Stimulated activated naive CD4-positive, alpha-beta T cell treated with Interleukin-2 at 50 U/mL for 16 hours (primary cell): Measurements from ENCODE around the gene ADGRB2.

ENCODE experiments used
- DNase-seq: peaks from one replicate; lab custom pipeline; 2025; lab: John Stamatoyannopoulos, UW

ADGRB2 gene

GRCh38 chr1:31781138-31781755 is 17.1 kb upstream of the ADGRB2 start:
- no peak for DNase-seq

- no peak for DNase-seq
Observed at GRCh38 chr1:31780632-31781031, 16.5 kb upstream of the ADGRB2 start.

GRCh38 chr1:31779687-31780086 is 15.5 kb upstream of the ADGRB2 start:
- DNase-seq: no peak

GRCh38 chr1:31778763-31779488 is 14.8 kb upstream of the ADGRB2 start:
- no peak for DNase-seq

GRCh38 chr1:31776516-31776915 is 12.4 kb upstream of the ADGRB2 start:
- DNase-seq: no peak

GRCh38 chr1:31776032-31776431 is 11.9 kb upstream of the ADGRB2 start:
- no peak for DNase-seq

- DNase-seq: no peak
Observed at GRCh38 chr1:31775210-31775999, 11.3 kb upstream of the ADGRB2 start.

- DNase-seq: no peak
Observed at GRCh38 chr1:31774495-31774894, 10.4 kb upstream of the ADGRB2 start.

- no peak for DNase-seq
Observed at GRCh38 chr1:31773861-31774260, 9.7 kb upstream of the ADGRB2 start.

GRCh38 chr1:31772669-31773248 is 8.6 kb upstream of the ADGRB2 start:
- no peak for DNase-seq

- DNase-seq: peak; percentile 57
Observed at GRCh38 chr1:31771891-31772668, 7.9 kb upstream of the ADGRB2 start.

GRCh38 chr1:31769720-31770390 is 5.7 kb upstream of the ADGRB2 start:
- no peak for DNase-seq

GRCh38 chr1:31768939-31769704 is 5.0 kb upstream of the ADGRB2 start:
- no peak for DNase-seq

GRCh38 chr1:31768407-31768907 is 4.3 kb upstream of the ADGRB2 start:
- no peak for DNase-seq

- DNase-seq: no peak
Observed at GRCh38 chr1:31767225-31767624, 3.1 kb upstream of the ADGRB2 start.

GRCh38 chr1:31765516-31765915 is 1.4 kb upstream of the ADGRB2 start:
- no peak for DNase-seq

- DNase-seq: no peak
Observed at GRCh38 chr1:31765041-31765467, 914 bp upstream of the ADGRB2 start.

GRCh38 chr1:31763671-31764311 is 349 bp downstream of the ADGRB2 start:
- DNase-seq: no peak

GRCh38 chr1:31762726-31763670 is 1.1 kb downstream of the ADGRB2 start:
- DNase-seq: peak; percentile 59
